ENCODE results near the gene SEPHS2. TPM values are rescaled to one million over a fixed set of nuclear protein-coding genes. Genes with fewer than 3 reads are reported as not detected.

Gene SEPHS2
- total and polyA plus RNA-seq, 2 experiments from 2014 or later = 29.7 to 43.0 TPM

DNA sequence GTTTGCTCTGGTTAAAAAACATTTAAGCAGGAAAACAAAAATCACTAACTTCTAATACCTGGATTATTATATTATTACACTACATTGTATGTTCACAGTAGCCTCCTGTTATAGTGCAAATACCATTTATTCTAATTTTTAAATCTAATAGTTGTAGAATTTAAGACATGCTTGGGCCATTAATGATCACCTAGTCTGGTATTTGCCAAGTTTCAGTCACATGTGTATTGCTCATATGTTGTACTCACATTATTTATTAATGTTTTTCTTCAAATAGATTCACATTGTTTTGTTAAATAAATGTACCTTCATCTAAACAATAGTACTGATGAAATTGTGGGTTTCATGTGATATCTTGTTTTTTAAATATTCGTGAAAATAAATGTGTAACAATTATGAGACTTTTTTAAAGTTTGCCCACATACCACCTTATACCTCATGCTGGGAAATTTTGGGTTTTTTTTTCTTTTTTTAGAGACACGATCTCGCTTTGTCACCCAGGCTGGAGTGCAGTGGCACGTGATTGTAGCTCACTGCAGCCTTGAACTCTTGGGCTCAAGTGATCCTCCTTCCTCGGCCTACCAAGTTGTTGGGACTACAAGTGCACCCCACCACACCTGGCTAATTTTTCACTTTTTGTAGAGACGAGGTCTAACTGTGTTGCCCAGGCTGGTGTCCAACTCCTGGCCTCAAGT lies 32.4 kb downstream of the SEPHS2 start (continued):
- TF ChIP-seq, protein P1, sequence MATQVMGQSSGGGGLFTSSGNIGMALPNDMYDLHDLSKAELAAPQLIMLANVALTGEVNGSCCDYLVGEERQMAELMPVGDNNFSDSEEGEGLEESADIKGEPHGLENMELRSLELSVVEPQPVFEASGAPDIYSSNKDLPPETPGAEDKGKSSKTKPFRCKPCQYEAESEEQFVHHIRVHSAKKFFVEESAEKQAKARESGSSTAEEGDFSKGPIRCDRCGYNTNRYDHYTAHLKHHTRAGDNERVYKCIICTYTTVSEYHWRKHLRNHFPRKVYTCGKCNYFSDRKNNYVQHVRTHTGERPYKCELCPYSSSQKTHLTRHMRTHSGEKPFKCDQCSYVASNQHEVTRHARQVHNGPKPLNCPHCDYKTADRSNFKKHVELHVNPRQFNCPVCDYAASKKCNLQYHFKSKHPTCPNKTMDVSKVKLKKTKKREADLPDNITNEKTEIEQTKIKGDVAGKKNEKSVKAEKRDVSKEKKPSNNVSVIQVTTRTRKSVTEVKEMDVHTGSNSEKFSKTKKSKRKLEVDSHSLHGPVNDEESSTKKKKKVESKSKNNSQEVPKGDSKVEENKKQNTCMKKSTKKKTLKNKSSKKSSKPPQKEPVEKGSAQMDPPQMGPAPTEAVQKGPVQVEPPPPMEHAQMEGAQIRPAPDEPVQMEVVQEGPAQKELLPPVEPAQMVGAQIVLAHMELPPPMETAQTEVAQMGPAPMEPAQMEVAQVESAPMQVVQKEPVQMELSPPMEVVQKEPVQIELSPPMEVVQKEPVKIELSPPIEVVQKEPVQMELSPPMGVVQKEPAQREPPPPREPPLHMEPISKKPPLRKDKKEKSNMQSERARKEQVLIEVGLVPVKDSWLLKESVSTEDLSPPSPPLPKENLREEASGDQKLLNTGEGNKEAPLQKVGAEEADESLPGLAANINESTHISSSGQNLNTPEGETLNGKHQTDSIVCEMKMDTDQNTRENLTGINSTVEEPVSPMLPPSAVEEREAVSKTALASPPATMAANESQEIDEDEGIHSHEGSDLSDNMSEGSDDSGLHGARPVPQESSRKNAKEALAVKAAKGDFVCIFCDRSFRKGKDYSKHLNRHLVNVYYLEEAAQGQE (IDR thresholded peaks at IDR 0.05; ENCODE audit: unreplicated experiment) = no peak
- no peak for TF ChIP-seq CREB1 (CRISPR knock-in tag; IDR thresholded peaks at IDR 0.05; ENCODE audit: low read depth)
- TF ChIP-seq EZH2 (IDR thresholded peaks at IDR 0.05; ENCODE audit: low read depth, unreplicated experiment) = no peak
- TF ChIP-seq, protein P2, sequence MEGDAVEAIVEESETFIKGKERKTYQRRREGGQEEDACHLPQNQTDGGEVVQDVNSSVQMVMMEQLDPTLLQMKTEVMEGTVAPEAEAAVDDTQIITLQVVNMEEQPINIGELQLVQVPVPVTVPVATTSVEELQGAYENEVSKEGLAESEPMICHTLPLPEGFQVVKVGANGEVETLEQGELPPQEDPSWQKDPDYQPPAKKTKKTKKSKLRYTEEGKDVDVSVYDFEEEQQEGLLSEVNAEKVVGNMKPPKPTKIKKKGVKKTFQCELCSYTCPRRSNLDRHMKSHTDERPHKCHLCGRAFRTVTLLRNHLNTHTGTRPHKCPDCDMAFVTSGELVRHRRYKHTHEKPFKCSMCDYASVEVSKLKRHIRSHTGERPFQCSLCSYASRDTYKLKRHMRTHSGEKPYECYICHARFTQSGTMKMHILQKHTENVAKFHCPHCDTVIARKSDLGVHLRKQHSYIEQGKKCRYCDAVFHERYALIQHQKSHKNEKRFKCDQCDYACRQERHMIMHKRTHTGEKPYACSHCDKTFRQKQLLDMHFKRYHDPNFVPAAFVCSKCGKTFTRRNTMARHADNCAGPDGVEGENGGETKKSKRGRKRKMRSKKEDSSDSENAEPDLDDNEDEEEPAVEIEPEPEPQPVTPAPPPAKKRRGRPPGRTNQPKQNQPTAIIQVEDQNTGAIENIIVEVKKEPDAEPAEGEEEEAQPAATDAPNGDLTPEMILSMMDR (conservative IDR thresholded peaks at IDR 0.05; ENCODE audit: low read depth in 2 of 2) = no peak

DNA sequence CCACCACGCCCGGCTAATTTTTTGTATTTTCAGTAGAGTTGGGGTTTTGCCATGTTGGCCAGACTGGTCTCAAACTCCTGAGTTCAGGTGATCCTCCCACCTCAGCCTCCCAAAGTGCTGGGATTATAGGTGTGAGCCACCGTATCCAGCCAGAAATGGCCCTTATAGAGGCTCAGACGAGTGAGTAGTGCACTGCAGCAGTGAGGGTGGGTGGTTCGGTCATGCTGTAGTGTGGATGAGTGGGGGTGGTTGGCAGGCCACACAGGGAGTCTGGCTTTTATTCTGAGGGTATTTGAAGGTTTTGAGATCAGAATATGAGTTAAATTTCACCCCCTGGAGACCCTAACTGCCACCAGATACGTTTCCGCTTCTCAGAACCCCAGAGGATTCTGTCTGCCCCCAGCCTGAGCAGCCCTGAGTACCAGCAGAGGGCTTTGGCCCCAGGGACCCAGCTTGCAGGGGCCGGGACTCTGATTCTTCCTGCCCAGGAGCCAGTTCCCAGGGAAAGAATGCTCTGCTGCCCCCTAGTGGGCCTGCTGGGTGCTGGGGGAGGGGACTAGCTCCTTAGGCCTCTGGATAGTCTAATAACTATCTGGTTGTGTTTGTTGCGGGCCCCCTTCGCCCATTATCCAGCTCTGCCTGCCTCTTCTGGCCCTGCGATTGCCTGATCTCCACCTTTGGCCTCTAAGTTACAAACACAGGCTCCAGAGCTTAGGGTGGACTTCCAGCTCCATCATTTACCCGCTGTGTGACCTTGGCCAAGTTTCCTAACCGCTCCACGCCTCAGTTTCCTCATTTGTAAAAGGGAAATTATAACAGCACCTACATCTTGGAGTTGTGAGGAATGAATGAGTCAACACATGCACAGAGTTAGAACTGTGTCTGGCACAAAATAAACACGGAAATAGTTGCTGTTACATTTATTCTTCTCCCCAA lies 36.3 kb downstream of the SEPHS2 start:
- Histone ChIP-seq H4K20me1 (replicated peaks; ENCODE audit: insufficient read depth) (peaks cover 15% of the 10 kb centered on the region), H3K9me2 (ENCODE audit: insufficient read depth) (no peaks in the 10 kb centered on the region), H2AFZ (no peak overlapping the region), H3K4me2 (peak overlapping the region; percentile 51; the same call in 1 of the 2 replicates), H3F3A (replicated peaks; ENCODE audit: low read depth) (peaks cover 18% of the 10 kb centered on the region; the same call in 1 of the 2 replicates), H3K79me2 (replicated peaks; ENCODE audit: insufficient read depth) (peaks cover 16% of the 10 kb centered on the region; the same call in 1 of the 2 replicates), H3K27ac (ENCODE audit: low read depth) (no peak overlapping the region), H3K27me3 (ENCODE audit: insufficient read depth) (no peaks in the 10 kb centered on the region), H3K4me3 (no peak overlapping the region), H3K4me1 (ENCODE audit: insufficient read depth) (peaks cover 8% of the 10 kb centered on the region), H3K36me3 (ENCODE audit: insufficient read depth) (peaks cover 3% of the 10 kb centered on the region; the same call in 1 of the 2 replicates)
- peak; percentile 63 for ATAC-seq
- peak; percentile 96 for DNase-seq (ENCODE audit: low spot score)
- Mint-ChIP-seq H3K27me3 (ENCODE audit: insufficient read depth, low read depth, poor library complexity) (peaks cover 12% of the 10 kb centered on the region), H3K9me3 (no peaks in the 10 kb centered on the region), H3K36me3 (ENCODE audit: low read depth) (peaks cover 39% of the 10 kb centered on the region), H3K4me3 (peak overlapping the region; percentile 24; the same call in 1 of the 3 replicates), H3K4me1 (peaks cover 16% of the 10 kb centered on the region), H3K27ac (no peak overlapping the region)
- TF ChIP-seq STAT1 (IDR thresholded peaks at IDR 0.05; ENCODE audit: unreplicated experiment) (no peak), EZH2phosphoT487 (IDR thresholded peaks at IDR 0.05; ENCODE audit: unreplicated experiment) (no peak)
- TF ChIP-seq, protein P2 (conservative IDR thresholded peaks at IDR 0.05; ENCODE audit: low read depth in 2 of 2) = peak; percentile 87 to 95
